Activated naive CD8-positive, alpha-beta T cell treated with anti-CD3 and anti-CD28 coated beads, Interleukin-2, amount 10 ng/mL, durations not matched to agents 7 days and 5 days (primary cell): ENCODE data around the gene ATOH1. TPM values are rescaled to one million over a fixed set of nuclear protein-coding genes. Genes with fewer than 3 reads are reported as not detected.

Source experiments
- ATAC-seq: fragments of 150-1000 bp; cut with Tn5 transposase; one replicate; pipeline ENCODE4 v1.10.0; 2021; ENCODE audit warnings: low read depth, moderate library complexity
- POLR2A ChIA-PET: fragments of 350-600 bp; sonication (Branson Sonifier 250); formaldehyde crosslinking; loops from one replicate; lab custom pipeline; 2021; ENCODE audit warnings: antibody characterized with exemption; lab: Charles Lee
- DNase-seq: peaks from one replicate; pipeline ENCODE4 v3.0.0; 2021
- H3K27ac Mint-ChIP-seq: one replicate; pipeline ENCODE4 v1.8.0; 2022; ENCODE audit warnings: mild to moderate bottlenecking, mixed read lengths
- H3K27me3 Mint-ChIP-seq: one replicate; pipeline ENCODE4 v1.8.0; 2022; ENCODE audit warnings: mild to moderate bottlenecking, moderate library complexity, mixed read lengths
- H3K36me3 Mint-ChIP-seq: one replicate; pipeline ENCODE4 v1.8.0; 2021; ENCODE audit warnings: mild to moderate bottlenecking, mixed read lengths
- H3K4me1 Mint-ChIP-seq: one replicate; pipeline ENCODE4 v1.8.0; 2021; ENCODE audit warnings: mixed read lengths
- H3K4me3 Mint-ChIP-seq: one replicate; pipeline ENCODE4 v1.8.0; 2022; ENCODE audit warnings: mild to moderate bottlenecking, moderate library complexity, mixed read lengths
- H3K9me3 Mint-ChIP-seq: one replicate; pipeline ENCODE4 v1.8.0; 2021; ENCODE audit warnings: mixed read lengths
- total RNA-seq, 2 experiments: library from RNA; stranded (reverse); gene quantifications; one replicate each; pipeline ENCODE4 v1.2.3, GENCODE V29; 2021

Gene ATOH1
- total RNA-seq, 2 experiments from 2014 or later: not detected

- POLR2A ChIA-PET: no interaction called here
- no peaks in the 10 kb centered on the region for H3K36me3 Mint-ChIP-seq
- ATAC-seq (no peak), DNase-seq (no peak)
- H3K9me3 Mint-ChIP-seq: peaks cover 4% of the 10 kb centered on the region
- H3K27ac Mint-ChIP-seq: no peak overlapping the region
- no peak overlapping the region for H3K4me3 Mint-ChIP-seq
- peaks cover 40% of the 10 kb centered on the region for H3K27me3 Mint-ChIP-seq
- peaks cover 1% of the 10 kb centered on the region for H3K4me1 Mint-ChIP-seq
These were observed 2.9 kb upstream of the ATOH1 start for GRCh38 chr4:93825551-93826216.

GRCh38 chr4:93827272-93827947 is 1.1 kb upstream of the ATOH1 start:
- Mint-ChIP-seq H3K27ac (no peak overlapping the region), H3K36me3 (no peaks in the 10 kb centered on the region), H3K27me3 (peaks cover 58% of the 10 kb centered on the region), H3K4me1 (peaks cover 1% of the 10 kb centered on the region), H3K4me3 (no peak overlapping the region), H3K9me3 (peaks cover 4% of the 10 kb centered on the region)
- no peak for DNase-seq
- ATAC-seq: no peak
- POLR2A ChIA-PET: no interaction called here

GRCh38 chr4:93828995-93829819 is 654 bp downstream of the ATOH1 start:
- Mint-ChIP-seq H3K27me3 (peaks cover 74% of the 10 kb centered on the region), H3K4me1 (peaks cover 1% of the 10 kb centered on the region), H3K36me3 (no peaks in the 10 kb centered on the region), H3K4me3 (no peak overlapping the region), H3K9me3 (peaks cover 4% of the 10 kb centered on the region), H3K27ac (no peak overlapping the region)
- no peak for ATAC-seq
- POLR2A ChIA-PET: no interaction called here
- DNase-seq: peak; percentile 40

- ATAC-seq: no peak
- no peak for DNase-seq
- no peak overlapping the region for H3K4me3 Mint-ChIP-seq
- H3K27me3 Mint-ChIP-seq: peaks cover 79% of the 10 kb centered on the region
- no peaks in the 10 kb centered on the region for H3K36me3 Mint-ChIP-seq
- H3K4me1 Mint-ChIP-seq: peaks cover 1% of the 10 kb centered on the region
- peaks cover 4% of the 10 kb centered on the region for H3K9me3 Mint-ChIP-seq
- POLR2A ChIA-PET: no interaction called here
- peak overlapping the region; percentile 71 for H3K27ac Mint-ChIP-seq
These were observed 1.5 kb downstream of the ATOH1 start for GRCh38 chr4:93829820-93830687.

GRCh38 chr4:93831716-93832496 is 3.4 kb downstream of the ATOH1 start:
- Mint-ChIP-seq H3K4me1 (peaks cover 1% of the 10 kb centered on the region), H3K9me3 (peaks cover 4% of the 10 kb centered on the region), H3K27me3 (peaks cover 80% of the 10 kb centered on the region), H3K36me3 (no peaks in the 10 kb centered on the region), H3K27ac (no peak overlapping the region), H3K4me3 (no peak overlapping the region)
- no peak for ATAC-seq
- POLR2A ChIA-PET: no interaction called here
- DNase-seq: no peak

- no peaks in the 10 kb centered on the region for H3K36me3 Mint-ChIP-seq
These were observed 5.9 kb downstream of the ATOH1 start for GRCh38 chr4:93834249-93835066.

GRCh38 chr4:93835929-93836328 is 7.4 kb downstream of the ATOH1 start:
- no peaks in the 10 kb centered on the region for H3K4me1 Mint-ChIP-seq

More at GRCh38 chr4:93834249-93835066, 5.9 kb downstream of the ATOH1 start:
- DNase-seq: no peak
- Mint-ChIP-seq H3K27me3 (peaks cover 55% of the 10 kb centered on the region), H3K9me3 (peaks cover 4% of the 10 kb centered on the region), H3K27ac (no peak overlapping the region), H3K4me1 (no peaks in the 10 kb centered on the region), H3K4me3 (no peak overlapping the region)
- no peak for ATAC-seq
- POLR2A ChIA-PET: no interaction called here

GRCh38 chr4:93839704-93840103 is 11.2 kb downstream of the ATOH1 start:
- peaks cover 2% of the 10 kb centered on the region for H3K9me3 Mint-ChIP-seq
- no peak overlapping the region for H3K4me3 Mint-ChIP-seq
- DNase-seq (no peak), ATAC-seq (no peak)
- peaks cover 6% of the 10 kb centered on the region for H3K27me3 Mint-ChIP-seq
- no peaks in the 10 kb centered on the region for H3K36me3 Mint-ChIP-seq
- H3K27ac Mint-ChIP-seq: no peak overlapping the region
- POLR2A ChIA-PET: no interaction called here
- H3K4me1 Mint-ChIP-seq: no peaks in the 10 kb centered on the region

More at GRCh38 chr4:93835929-93836328, 7.4 kb downstream of the ATOH1 start:
- H3K9me3 Mint-ChIP-seq: peaks cover 2% of the 10 kb centered on the region
- H3K27me3 Mint-ChIP-seq: peaks cover 42% of the 10 kb centered on the region
- no peak for DNase-seq
- no peak overlapping the region for H3K4me3 Mint-ChIP-seq
- no peaks in the 10 kb centered on the region for H3K36me3 Mint-ChIP-seq
- POLR2A ChIA-PET: no interaction called here
- H3K27ac Mint-ChIP-seq: no peak overlapping the region
- ATAC-seq: no peak

- H3K27ac Mint-ChIP-seq: no peak overlapping the region
These were observed 13.3 kb downstream of the ATOH1 start for GRCh38 chr4:93841803-93842345.

GRCh38 chr4:93842601-93843252 is 14.2 kb downstream of the ATOH1 start:
- POLR2A ChIA-PET: no interaction called here
- no peak for DNase-seq
- no peak for ATAC-seq
- Mint-ChIP-seq H3K4me3 (no peak overlapping the region), H3K4me1 (no peaks in the 10 kb centered on the region), H3K36me3 (no peaks in the 10 kb centered on the region), H3K27me3 (no peaks in the 10 kb centered on the region), H3K9me3 (no peaks in the 10 kb centered on the region), H3K27ac (no peak overlapping the region)

More at GRCh38 chr4:93841803-93842345, 13.3 kb downstream of the ATOH1 start:
- no peaks in the 10 kb centered on the region for H3K4me1 Mint-ChIP-seq
- H3K27me3 Mint-ChIP-seq: no peaks in the 10 kb centered on the region
- no peak overlapping the region for H3K4me3 Mint-ChIP-seq
- POLR2A ChIA-PET: no interaction called here
- DNase-seq: no peak
- no peaks in the 10 kb centered on the region for H3K9me3 Mint-ChIP-seq
- no peaks in the 10 kb centered on the region for H3K36me3 Mint-ChIP-seq
- no peak for ATAC-seq

- Mint-ChIP-seq H3K27me3 (no peaks in the 10 kb centered on the region), H3K36me3 (no peaks in the 10 kb centered on the region), H3K4me3 (no peak overlapping the region), H3K9me3 (no peaks in the 10 kb centered on the region), H3K27ac (no peak overlapping the region), H3K4me1 (no peaks in the 10 kb centered on the region)
- DNase-seq (no peak), ATAC-seq (no peak)
- POLR2A ChIA-PET: no interaction called here
These were observed 15.2 kb downstream of the ATOH1 start for GRCh38 chr4:93843772-93844171.
